Brain microvascular endothelial cell (primary cell): Measurements from ENCODE around the gene PARS2.

Source experiments
- DNase-seq: peaks from one replicate; pipeline ENCODE4 v3.0.0-alpha.2; 2020
- H3K27ac ChIP-seq: fragments of 250-450 bp; sonication (Bioruptor Pico); 2 replicates; pipeline ENCODE4 v1.5.1; 2020; ENCODE audit warnings: mild to moderate bottlenecking, moderate library complexity
- H3K27me3 ChIP-seq: fragments of 250-450 bp; sonication (Bioruptor Pico); replicated peaks from 2 replicates; pipeline ENCODE4 v1.5.1; 2020; ENCODE audit warnings: mild to moderate bottlenecking
- H3K36me3 ChIP-seq: fragments of 250-450 bp; sonication (Bioruptor Pico); replicated peaks from 2 replicates; pipeline ENCODE4 v1.5.1; 2020; ENCODE audit warnings: mild to moderate bottlenecking
- H3K4me3 ChIP-seq: 2 replicates; pipeline ENCODE4 v1.5.1; 2011; ENCODE audit warnings: low read depth, mild to moderate bottlenecking, control low read depth, low read length, moderate library complexity
- in situ Hi-C: cut with HindIII; loops from 2 replicates; pipeline ENCODE4 v1.10.0; 2017; ENCODE audit warnings: low sequenced_read_pairs, low pct_ligation_motif_present
- TF ChIP-seq, protein P1 (sequence below): IDR thresholded peaks from 2 replicates; pipeline ENCODE4 v1.5.1; 2011; ENCODE audit warnings: low read depth, mild to moderate bottlenecking, moderate library complexity, low read length, control low read depth, inconsistent platforms; ENCODE audit errors: missing control alignments

PARS2 gene

GRCh38 chr1:54708385-54708784, 55.9 kb downstream of the PARS2 start:
- no peak for DNase-seq
- H3K36me3 ChIP-seq, result no peaks in the 10 kb centered on the region
- H3K27ac ChIP-seq, result no peak overlapping the region
- in situ Hi-C loops, result no loop called here
- H3K27me3 ChIP-seq, result no peaks in the 10 kb centered on the region
- TF ChIP-seq, protein P1, sequence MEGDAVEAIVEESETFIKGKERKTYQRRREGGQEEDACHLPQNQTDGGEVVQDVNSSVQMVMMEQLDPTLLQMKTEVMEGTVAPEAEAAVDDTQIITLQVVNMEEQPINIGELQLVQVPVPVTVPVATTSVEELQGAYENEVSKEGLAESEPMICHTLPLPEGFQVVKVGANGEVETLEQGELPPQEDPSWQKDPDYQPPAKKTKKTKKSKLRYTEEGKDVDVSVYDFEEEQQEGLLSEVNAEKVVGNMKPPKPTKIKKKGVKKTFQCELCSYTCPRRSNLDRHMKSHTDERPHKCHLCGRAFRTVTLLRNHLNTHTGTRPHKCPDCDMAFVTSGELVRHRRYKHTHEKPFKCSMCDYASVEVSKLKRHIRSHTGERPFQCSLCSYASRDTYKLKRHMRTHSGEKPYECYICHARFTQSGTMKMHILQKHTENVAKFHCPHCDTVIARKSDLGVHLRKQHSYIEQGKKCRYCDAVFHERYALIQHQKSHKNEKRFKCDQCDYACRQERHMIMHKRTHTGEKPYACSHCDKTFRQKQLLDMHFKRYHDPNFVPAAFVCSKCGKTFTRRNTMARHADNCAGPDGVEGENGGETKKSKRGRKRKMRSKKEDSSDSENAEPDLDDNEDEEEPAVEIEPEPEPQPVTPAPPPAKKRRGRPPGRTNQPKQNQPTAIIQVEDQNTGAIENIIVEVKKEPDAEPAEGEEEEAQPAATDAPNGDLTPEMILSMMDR, result no peak
- no peak overlapping the region for H3K4me3 ChIP-seq
